Measurements from ENCODE around the gene TNKS2. TPM values are rescaled to one million over a fixed set of nuclear protein-coding genes. Genes with fewer than 3 reads are reported as not detected.

TNKS2 gene
- total and polyA plus RNA-seq, 3 donors from 2014 or later = 23.4 to 36.1 (median 31.3) TPM

GRCh38 chr10:91787258-91787657 lies 11.0 kb upstream of the TNKS2 start:
- H3K4me1 ChIP-seq = no peaks in the 10 kb centered on the region
- no peak for DNase-seq
- 93 to 95% methylated on average over 2 of the region's 2 CpGs for WGBS, 2 donors
- H3K4me3 ChIP-seq = no peak overlapping the region
- no peak for TF ChIP-seq POLR2A (IDR thresholded peaks at IDR 0.05)
- TF ChIP-seq, protein P1, sequence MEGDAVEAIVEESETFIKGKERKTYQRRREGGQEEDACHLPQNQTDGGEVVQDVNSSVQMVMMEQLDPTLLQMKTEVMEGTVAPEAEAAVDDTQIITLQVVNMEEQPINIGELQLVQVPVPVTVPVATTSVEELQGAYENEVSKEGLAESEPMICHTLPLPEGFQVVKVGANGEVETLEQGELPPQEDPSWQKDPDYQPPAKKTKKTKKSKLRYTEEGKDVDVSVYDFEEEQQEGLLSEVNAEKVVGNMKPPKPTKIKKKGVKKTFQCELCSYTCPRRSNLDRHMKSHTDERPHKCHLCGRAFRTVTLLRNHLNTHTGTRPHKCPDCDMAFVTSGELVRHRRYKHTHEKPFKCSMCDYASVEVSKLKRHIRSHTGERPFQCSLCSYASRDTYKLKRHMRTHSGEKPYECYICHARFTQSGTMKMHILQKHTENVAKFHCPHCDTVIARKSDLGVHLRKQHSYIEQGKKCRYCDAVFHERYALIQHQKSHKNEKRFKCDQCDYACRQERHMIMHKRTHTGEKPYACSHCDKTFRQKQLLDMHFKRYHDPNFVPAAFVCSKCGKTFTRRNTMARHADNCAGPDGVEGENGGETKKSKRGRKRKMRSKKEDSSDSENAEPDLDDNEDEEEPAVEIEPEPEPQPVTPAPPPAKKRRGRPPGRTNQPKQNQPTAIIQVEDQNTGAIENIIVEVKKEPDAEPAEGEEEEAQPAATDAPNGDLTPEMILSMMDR (IDR thresholded peaks at IDR 0.05) = no peak
- H3K36me3 ChIP-seq (ENCODE audit: low read depth, missing control alignments) = no peaks in the 10 kb centered on the region
- no peaks in the 10 kb centered on the region for H3K9me3 ChIP-seq
- H3K27ac ChIP-seq = no peak overlapping the region
- H3K27me3 ChIP-seq = no peaks in the 10 kb centered on the region
- intact Hi-C loops (cut with DNase I; ENCODE audit: low total_unique reads) = no loop called here

- Histone ChIP-seq H3K36me3 (ENCODE audit: low read depth, missing control alignments) (no peaks in the 10 kb centered on the region), H3K4me3 (no peak overlapping the region), H3K27me3 (no peaks in the 10 kb centered on the region), H3K27ac (no peak overlapping the region), H3K9me3 (no peaks in the 10 kb centered on the region), H3K4me1 (no peaks in the 10 kb centered on the region)
- intact Hi-C loops (cut with DNase I; ENCODE audit: low total_unique reads) = no loop called here
- no peak for TF ChIP-seq POLR2A (IDR thresholded peaks at IDR 0.05)
- TF ChIP-seq, protein P1 (IDR thresholded peaks at IDR 0.05) = no peak
- WGBS, 2 donors = 94 to 100% methylated on average over 2 of the region's 2 CpGs
- DNase-seq = no peak
These were observed 10.4 kb upstream of the TNKS2 start for GRCh38 chr10:91787810-91788209.

DNA sequence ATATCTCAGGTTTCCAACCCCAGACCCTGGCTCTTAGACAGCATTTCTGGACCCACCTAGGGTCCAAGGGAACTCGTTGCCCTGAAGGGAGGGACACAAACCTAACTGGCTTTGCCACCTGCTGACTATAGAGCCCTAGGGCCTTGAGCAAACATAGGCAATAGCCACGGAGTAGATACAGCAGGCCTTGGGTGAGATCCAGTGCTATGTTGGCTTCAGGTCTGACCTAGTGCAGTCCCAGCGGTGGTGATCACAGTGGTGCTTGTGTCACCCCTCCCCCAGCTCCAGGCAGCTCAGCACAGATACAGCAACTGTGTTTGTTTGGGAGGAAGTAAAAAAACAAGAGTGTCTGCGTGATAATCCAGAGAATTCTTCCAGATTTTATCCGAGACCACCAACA lies 9.7 kb upstream of the TNKS2 start:
- WGBS, 2 donors = 74 to 82% methylated on average over 5 of the region's 5 CpGs
- Histone ChIP-seq H3K27me3 (no peaks in the 10 kb centered on the region), H3K9me3 (no peaks in the 10 kb centered on the region), H3K4me1 (no peaks in the 10 kb centered on the region), H3K4me3 (no peak overlapping the region), H3K36me3 (ENCODE audit: low read depth, missing control alignments) (no peaks in the 10 kb centered on the region), H3K27ac (no peak overlapping the region)
- no peak for TF ChIP-seq POLR2A (IDR thresholded peaks at IDR 0.05)
- TF ChIP-seq, protein P1 (IDR thresholded peaks at IDR 0.05) = no peak
- intact Hi-C loops (cut with DNase I; ENCODE audit: low total_unique reads) = no loop called here
- DNase-seq = no peak

- intact Hi-C loops (cut with DNase I; ENCODE audit: low total_unique reads) = no loop called here
- no peaks in the 10 kb centered on the region for H3K36me3 ChIP-seq (ENCODE audit: low read depth, missing control alignments)
- TF ChIP-seq POLR2A (IDR thresholded peaks at IDR 0.05) = no peak
- TF ChIP-seq, protein P1 (IDR thresholded peaks at IDR 0.05) = no peak
- DNase-seq = peak; percentile 53
- H3K27me3 ChIP-seq = no peaks in the 10 kb centered on the region
- peak overlapping the region; percentile 67 to 97 for H3K27ac ChIP-seq
- peaks cover 18% of the 10 kb centered on the region for H3K4me1 ChIP-seq
- H3K4me3 ChIP-seq = peak overlapping the region; percentile 40 to 52
- WGBS, 2 donors = 4 to 6% methylated on average over 11 of the region's 11 CpGs
- H3K9me3 ChIP-seq = no peaks in the 10 kb centered on the region
These were observed 1.7 kb upstream of the TNKS2 start for GRCh38 chr10:91796331-91797047.
